ENCODE data around the gene B9D1.

The B9D1 gene

DNA sequence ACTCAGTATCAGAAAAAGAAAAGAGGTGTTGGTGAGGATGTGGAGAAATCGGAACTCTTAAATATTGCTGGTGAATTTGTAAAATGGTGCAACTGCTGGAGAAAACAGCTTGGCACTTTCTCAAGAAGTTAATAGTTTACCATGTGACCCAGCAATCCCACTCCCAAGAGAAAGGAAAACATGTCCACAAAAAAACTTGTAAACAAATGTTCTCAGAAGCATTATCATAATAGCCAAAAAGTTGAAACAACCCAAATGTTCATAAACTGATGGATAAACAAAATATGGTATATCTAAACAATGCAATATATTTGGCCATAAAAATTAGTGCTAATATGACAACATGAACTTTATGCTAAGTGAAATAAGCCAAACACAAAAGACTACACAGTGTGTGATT is 13.2 kb upstream of the B9D1 start:
- DNase-seq, result no peak

GRCh38 chr17:19374136-19374535 is 11.6 kb upstream of the B9D1 start:
- no peak for DNase-seq

- DNase-seq, result no peak
Observed at GRCh38 chr17:19372866-19373504, 10.5 kb upstream of the B9D1 start.

DNA sequence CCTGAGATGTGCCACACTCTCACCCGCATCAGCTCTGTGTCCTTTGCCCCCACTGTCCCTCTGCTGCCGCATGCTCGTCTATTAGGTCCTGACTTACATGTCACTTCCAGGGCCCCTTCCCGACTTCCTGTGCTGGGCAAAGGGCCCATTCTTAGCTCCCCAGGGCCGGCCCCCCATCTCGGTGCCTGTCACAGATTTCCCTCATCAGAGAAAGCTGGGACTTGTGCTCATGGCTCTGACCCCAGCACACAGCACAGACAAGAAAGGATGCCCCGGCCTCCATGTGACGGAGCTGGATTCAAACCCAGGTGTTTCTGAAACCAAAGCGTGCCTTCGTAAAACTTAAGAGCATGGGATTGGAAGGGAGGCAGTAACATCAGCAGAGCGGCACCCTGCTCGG is 9.9 kb upstream of the B9D1 start:
- DNase-seq, result no peak

- DNase-seq, result no peak
Observed at GRCh38 chr17:19372011-19372370, 9.5 kb upstream of the B9D1 start.

DNA sequence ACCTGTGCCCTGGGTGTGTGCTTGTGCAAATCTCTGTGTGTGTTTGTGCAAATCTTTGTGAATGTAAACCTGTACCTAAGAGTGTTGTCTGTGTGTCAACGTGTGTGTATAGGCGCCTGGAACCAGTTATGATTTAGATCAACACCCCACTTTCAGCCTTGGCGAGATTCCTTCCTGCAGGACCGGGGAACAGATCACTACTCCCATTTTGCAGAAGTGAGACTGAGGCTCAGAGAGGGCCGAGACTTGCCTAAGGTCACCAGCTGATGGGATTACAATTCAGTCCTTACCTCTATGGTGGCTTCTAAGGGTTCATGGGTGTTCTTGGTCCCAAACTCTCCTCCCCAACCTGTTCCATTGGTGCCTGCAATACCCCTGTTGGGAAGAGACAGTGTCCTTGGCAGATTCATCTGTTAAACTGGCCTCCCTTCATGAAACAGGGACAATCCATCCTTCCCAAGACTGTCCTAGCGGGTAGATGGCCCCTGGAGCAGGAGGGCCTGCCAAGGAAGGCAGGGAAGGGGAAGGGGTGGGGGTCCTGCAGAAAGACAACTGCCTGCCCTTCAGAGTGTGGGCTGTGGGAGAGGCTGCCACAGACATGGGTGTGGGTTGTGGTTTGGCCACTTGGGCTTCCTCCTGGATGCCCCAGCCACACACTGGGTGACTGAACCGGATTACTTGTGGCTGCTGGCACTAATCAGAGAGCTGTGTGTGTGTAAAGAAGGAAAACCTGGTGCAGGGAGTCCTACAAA is 8.9 kb upstream of the B9D1 start:
- DNase-seq, result no peak

GRCh38 chr17:19370493-19370960 is 8.0 kb upstream of the B9D1 start:
- no peak for DNase-seq

- no peak for DNase-seq
Observed at GRCh38 chr17:19369846-19370492, 7.4 kb upstream of the B9D1 start.

DNA sequence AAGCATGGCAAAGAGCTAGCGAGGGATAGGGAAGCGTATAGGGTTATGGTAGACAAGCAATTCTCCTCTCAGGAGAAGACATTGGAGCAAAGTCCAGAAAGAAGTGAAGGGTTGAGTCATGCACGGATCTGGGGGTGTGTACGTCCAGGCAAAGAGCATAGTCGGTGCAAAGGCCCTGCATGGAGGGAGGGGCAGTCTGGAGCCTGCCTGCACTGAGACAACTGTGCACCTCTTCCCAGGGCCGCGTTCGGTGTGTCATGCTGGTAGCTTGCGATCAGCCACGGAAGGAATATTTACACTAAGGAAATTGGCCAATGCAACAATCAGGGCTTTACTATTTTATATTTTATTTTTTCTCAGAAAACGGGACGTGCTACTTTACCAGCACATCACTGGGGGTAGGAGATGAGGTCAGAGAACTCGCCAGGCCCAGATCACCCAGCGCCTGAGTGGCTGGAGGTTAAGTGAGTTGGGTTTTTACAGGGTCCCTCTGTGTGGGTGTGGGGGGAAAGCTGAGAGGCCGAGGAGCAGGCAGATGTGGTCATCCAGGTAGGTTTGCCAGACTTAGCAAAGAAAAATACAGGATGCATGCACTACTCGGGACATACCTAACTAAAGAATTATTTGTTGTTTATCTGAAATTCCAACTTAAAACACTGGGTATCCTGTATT is 6.7 kb upstream of the B9D1 start:
- DNase-seq, result no peak

GRCh38 chr17:19368229-19368628 is 5.7 kb upstream of the B9D1 start:
- DNase-seq, result no peak

GRCh38 chr17:19366637-19366972 is 4.1 kb upstream of the B9D1 start:
- DNase-seq, result no peak

DNA sequence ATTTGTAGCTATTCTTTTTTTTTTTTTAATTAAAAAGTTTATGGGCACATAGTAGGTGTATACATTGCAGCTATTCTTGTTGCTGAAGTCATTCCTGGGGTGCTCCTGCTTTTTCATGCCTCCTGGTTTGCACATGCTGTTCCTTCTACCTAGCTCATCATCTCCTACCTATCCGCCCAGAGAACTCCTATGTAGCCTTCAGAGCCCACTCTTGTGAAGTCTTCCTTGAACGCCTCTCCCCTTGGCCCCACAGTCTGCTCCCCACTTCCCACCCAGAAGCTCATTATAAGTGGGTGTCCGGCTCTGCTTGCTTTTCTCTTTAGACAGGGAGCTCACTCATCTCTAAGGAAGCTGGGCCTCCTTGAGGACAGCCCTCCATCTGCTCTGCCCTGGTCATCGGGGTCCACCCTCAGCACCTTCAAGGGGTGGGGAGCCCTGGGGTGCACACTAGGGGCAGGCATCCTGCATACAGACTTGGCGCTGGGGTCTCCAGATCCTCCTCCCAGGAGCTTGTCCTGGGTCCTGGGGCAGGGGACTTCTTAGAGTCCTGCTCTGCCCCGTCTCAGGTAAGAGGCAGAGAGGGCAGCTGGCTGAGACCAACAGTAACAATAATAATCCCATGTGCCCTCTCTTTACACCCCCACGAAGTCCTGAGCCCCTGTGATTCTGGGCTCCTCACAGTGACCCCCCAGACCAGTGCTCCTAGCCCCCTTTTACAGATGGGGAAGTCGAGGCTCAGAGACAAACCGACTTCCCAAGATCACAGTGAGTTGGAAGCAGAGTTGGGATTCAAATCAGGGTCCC is 3.5 kb upstream of the B9D1 start:
- DNase-seq, result no peak

GRCh38 chr17:19365499-19365817 is 2.9 kb upstream of the B9D1 start:
- DNase-seq, result no peak

- DNase-seq, result peak; percentile 68
Observed at GRCh38 chr17:19364699-19365498, 2.4 kb upstream of the B9D1 start.

- DNase-seq, result no peak
Observed at GRCh38 chr17:19363460-19364035, 1.0 kb upstream of the B9D1 start.

- DNase-seq, result no peak
Observed at GRCh38 chr17:19363114-19363438, 553 bp upstream of the B9D1 start.

DNA sequence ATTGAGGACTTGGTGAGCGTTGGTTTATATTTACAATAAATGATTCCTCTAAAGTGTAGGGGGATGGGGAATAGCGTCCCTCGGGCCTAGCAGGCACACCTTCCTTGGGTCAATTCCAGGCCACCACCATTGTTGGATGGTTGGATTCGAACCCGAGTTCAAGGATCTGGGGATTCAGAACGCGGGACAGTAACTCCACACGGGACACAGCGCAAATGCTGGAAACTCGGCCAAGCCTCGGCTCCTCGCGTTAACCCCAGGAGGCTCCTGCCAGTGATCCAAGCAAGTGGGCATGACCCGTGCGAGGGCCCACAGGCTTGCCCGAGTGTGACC is 613 bp downstream of the B9D1 start:
- DNase-seq, result no peak

DNA sequence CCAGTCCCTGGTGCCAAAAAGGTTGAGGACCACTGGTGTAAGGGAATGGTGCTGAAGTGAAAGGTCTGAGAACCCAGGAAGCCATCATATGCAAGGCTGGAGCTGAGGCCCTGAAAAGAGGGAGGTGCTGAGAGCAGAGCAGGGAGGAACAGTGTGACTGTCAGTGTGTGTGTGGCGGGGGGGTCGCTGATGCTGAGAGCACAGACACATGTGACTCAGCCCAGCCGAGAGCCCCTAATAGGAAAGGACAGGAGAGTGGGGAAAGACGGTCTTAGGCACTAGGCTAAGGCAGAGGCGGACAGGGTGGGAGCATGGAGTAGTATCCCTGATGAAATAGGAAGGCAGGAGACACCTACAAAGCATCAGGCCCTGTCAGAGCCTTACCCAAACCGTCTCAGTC is 1.2 kb downstream of the B9D1 start:
- no peak for DNase-seq

GRCh38 chr17:19360772-19361171 is 1.8 kb downstream of the B9D1 start:
- no peak for DNase-seq

DNA sequence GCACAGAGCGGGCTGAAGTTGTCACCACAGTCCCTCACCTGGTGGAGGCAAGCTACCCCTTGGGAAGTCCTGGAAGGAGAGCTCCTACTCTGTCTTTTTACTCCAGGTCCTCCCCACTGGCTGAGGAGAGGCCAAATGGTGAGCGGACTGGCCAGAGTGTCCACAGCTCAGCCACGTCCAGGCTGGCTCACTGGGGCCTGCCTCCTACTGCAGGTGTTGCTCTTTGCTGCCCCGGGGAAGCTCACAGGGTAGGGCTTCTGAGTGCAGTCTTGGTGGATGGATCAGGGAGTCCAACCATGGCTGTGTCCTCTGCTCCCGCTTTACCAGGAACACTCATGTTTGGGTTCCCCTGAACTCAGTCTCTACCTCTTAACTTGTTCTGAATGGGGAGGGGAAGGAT is 2.7 kb downstream of the B9D1 start:
- DNase-seq, result no peak

DNA sequence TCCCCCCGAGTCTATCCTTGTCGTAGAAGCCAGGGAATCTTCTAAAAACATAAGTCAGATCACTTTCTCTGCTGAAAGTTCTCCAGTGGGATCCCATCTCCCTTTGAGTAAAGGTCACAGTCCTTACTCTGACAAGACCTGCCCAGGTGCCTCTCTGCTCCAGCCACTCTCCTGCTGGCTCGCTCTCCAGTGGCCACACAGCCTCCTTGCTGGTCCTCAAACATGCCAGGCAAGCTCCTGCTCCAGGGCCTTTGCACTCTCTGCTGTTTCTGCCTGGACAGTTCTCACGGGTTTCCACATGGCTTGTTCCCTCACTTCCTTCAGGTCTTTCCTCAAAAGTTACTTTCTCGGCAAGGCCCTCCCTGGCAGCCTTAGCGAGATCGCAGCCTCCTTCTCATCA is 3.4 kb downstream of the B9D1 start:
- no peak for DNase-seq

DNA sequence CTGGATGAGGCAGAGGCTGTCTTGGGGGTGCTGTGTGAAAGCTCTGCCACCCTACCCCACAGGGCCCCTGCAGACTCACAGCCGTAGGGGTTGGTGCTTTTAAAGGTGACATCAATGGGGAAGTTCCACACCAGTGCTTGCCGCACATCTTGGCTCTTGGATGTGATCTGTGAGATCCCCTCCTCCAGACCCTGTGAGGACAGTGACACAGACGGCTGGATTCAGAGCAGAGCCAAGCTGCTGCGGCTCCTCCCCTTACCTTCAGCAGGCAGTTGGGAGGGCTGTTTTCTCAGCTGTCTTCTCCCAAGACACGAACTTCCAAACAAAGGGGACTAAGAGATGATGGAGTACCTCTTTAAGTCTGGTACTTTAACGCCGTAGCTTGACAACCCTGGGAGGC is 4.8 kb downstream of the B9D1 start:
- no peak for DNase-seq
